Measurements from ENCODE around the gene BCR.

The BCR gene

DNA sequence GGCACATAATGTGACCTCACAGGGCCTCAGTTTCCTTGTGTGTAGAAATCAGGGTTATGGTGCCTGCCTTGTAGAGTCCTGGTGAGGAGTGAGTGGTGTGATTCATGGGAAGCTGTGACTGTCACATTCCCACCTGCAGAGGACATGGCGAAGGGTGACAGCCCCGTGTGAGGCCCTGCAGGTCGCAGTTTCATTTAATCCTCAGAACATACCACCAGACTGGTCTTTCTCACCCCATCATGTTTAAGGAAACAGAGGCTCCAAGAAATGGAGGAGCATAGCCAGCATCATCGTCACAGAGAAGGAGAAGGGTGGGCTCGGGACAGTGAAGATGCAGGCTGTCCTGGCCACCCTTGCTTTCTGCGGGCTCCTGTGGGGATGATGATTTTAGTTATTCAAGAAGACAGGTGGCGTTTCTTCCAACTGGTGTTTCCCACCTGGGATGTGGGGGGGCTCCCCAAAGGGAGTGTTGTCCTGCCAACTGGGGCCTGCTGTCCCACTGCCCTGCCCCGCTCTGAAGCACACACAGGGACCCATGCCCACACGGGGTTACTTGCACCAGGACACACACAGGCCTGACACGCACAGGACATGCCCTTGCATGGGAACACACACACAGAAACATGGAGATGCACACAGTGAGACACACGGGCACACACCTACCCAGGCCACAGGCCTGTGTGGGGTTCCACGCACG lies 100.2 kb downstream of the BCR start:
- DNase-seq: no peak

DNA sequence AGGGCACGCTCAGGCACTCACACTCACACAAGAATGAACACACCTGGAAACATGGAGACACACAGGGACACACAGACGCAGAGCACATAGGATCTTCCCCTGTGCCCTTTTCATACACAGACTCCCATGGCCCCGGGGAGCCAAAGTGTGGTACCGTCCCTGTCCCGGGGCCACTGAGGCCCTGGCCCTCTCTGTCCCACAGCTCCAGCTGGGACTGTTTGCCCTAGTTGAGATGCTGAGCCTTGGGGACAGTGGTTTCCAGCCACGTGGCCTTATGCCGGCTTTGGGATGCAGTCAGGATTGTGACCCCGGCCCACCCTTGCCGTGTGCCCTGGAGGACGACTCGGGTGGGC lies 100.7 kb downstream of the BCR start:
- no peak for DNase-seq

DNA sequence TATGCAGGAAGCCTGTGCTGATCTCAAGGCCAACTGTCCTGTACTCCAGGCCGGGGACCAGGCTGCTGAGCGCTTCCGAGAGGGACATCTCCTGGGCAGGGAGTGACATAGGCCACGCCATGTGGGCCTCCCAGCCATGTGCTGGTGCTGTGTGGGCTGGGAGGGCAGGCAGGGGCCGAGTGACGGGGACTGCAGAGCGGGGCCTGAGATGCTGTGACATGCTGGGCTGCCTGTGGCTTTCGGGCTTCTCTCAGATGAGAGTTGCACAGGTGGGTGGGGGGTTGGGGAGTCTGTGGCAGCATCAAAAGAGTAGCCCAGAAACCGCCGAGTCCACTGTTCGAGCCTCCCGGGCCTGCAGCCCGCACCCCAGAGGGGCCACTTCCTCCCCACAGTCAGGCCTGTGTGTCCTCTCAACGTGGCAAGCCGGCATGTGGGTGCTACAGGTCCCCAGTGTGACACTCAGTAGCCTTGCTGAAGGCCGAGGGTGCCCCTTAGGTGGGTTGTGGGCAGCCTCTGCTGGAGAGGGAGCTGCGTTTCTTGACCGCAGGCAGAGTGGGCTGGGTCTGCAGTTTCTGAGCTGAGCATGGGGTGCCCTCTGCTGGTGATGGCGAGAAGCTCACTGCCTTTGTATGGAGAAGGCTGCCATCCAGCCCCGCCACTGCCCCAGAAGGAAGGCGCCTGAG lies 101.2 kb downstream of the BCR start:
- peak; percentile 46 for DNase-seq

DNA sequence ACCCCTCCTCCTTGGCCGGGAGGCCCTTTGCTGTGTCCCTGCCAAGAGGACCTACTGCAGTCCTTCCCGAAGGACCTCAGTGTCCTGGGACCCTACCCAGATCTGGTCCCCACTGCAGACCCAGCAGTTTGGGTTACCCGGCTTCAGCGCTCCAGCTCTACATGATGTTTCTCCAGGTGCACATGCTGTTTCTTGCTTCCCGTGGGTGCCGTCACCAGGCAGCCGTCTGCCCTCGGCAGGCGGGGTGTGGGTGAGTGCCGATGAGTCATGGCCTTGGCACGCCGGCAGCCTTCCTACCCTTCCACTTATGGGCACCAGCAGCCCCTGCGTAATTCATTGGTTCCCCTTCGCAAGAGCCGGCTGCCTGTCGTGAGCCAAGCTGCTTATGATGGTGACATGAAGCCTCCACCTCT lies 101.8 kb downstream of the BCR start:
- no peak for DNase-seq

DNA sequence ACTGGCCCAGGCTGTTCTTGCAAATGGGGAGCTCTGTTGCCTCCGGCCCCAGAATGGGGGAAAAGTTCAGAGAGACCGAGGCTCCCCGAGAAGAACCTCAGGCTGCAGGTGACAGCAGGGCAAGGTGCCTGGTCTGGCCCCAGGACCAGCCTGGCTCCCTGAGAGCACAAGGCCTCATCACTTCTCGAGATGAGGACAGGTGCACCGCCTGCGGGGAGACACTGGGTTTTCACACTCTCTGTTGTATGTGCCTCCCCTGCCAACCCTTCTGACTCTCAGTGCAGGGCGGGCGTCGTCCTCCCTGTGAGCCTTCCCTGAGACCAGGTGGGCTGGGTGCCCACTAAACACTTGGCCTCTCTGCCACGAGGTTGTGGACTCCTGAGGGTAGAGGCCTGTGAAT lies 102.2 kb downstream of the BCR start:
- no peak for DNase-seq

DNA sequence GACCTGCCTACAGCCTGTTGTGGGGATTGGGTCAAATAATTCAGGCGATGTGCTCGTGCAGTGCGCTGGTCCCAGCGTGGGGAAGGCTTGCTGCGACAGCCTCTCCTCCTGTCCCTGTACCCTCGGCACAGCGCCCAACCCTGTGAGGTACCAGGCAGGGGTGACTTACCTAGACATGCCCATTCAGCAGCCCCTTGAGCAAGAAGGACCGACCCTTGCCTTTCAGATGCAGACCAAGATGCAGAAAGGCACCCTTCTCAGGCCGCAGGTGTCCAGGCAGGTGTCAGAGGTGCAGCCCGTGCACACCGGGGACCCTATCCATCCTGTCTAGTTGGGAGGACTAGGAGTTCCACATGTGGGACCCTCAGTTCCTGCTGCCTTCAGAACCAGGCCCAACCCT lies 102.7 kb downstream of the BCR start:
- DNase-seq: no peak

DNA sequence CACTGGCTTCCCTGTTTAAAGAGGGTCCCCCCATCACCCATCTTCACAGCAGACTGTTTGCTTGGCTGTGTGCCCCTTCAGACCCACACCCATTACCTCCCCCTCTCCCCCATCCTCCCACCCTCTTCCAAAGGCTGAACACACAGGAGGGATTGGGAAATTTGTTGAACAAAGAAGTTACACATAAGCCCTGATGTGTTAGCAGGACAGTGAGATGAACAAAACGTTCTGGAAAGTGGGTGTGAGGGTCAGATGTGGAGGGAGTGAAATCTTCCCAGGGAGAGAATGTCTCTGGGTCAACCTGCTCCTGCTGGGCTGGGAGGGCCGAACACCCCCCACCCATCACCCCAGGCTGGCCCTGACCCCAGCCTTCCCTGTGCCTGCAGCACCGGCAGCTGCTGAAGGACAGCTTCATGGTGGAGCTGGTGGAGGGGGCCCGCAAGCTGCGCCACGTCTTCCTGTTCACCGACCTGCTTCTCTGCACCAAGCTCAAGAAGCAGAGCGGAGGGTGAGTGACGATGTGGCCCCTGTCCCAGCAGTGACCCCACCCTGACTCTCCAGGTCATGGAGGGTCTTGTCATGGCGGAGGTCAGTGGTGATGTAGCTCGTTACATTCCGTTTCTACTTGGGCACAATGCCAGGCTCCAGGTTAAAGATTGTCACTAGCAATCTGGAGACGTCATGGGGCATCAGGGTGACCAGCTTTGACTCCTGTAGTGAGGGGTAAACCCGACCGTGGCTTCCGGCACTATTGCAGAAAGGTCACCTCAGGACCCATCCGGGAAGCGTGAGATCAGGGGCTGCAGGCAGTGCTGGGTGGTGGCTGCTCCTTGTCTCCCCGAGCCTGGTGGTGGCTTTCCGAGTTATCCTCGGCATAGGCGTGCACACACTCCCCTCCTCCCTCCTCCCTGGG lies 103.5 kb downstream of the BCR start:
- DNase-seq: no peak

DNA sequence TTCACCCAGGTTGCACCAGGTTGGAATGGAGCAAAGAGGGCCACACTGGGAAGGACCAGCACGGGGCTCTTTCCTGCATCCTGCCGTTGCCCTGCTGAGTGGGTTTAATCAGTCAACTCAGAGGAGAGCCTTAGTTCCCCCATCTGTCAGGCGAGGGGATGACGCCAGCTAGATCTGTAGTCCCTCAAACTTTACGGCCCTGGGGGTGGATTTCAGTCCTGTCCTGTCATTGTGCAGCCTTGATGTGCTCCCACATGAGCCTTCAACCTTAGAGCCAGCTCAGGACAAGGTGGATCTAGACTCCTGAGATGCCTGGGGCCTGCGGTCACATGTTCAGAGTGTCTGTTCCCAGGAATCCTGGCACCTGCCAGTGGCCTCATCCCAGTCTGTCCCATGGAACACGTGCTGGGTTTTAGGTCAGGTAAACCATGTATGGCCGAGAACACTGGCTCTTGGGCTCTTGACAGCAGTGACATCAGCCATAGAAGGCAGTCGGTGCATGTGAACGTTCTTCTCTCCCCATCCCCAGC lies 104.3 kb downstream of the BCR start:
- DNase-seq: no peak

DNA sequence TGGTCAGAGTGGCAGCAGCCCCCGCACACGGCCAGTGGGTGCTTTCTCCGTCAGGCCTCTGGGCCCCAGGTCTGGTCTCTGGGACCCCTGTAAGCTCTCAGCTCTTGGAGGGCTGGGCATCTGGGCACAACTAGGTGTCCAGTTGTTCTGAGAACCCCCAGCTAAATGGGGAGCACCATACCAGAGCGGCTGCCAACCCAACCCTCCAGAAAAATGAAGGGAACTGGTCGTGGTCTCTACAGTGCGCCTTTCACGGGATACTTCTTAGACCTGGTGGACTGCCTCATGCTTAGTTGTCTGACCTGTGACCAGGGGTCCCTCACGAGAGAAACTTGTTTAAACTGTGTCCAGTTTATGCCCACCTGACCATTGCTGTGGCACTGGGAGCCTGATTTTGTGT lies 104.9 kb downstream of the BCR start:
- DNase-seq: no peak

DNA sequence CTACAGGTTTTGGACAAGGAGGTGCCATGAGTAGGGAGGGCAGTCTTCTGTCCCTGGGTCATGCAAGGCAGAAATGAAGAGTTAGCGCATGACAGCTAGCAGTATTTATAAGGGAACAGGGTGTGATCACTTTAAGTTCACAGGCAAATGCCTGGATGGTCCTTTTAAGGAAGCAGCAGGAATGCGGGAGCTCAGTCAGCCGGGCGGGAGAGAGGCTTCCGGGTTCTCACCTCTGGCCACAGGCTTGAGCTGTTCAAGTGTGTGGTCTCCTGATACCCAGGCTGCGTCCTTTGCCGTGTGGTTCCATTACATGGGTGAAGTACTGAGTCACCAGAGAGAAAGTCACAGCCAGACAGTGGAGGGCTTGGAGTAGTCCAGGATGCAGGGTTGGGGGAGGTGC lies 105.4 kb downstream of the BCR start:
- DNase-seq: no peak

DNA sequence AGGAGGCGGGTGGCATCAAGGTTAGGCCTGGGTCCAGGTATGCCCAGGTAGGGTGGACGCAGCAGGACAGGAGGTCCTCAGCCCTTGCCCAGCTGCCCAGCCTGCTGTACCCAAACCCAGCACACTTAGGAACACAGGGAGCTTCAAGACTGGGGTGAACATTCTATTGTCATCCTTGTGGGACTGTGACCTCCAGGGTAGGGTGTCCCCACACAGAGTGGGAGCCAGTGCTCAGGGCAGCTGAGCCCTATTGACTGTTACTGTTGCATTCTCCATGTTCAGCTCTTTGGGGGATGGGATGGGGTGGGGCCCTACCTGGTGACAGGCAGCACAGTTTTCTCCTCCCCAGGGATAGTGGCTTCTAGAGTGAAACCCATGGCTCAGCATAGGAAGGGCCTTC lies 106.0 kb downstream of the BCR start:
- no peak for DNase-seq

DNA sequence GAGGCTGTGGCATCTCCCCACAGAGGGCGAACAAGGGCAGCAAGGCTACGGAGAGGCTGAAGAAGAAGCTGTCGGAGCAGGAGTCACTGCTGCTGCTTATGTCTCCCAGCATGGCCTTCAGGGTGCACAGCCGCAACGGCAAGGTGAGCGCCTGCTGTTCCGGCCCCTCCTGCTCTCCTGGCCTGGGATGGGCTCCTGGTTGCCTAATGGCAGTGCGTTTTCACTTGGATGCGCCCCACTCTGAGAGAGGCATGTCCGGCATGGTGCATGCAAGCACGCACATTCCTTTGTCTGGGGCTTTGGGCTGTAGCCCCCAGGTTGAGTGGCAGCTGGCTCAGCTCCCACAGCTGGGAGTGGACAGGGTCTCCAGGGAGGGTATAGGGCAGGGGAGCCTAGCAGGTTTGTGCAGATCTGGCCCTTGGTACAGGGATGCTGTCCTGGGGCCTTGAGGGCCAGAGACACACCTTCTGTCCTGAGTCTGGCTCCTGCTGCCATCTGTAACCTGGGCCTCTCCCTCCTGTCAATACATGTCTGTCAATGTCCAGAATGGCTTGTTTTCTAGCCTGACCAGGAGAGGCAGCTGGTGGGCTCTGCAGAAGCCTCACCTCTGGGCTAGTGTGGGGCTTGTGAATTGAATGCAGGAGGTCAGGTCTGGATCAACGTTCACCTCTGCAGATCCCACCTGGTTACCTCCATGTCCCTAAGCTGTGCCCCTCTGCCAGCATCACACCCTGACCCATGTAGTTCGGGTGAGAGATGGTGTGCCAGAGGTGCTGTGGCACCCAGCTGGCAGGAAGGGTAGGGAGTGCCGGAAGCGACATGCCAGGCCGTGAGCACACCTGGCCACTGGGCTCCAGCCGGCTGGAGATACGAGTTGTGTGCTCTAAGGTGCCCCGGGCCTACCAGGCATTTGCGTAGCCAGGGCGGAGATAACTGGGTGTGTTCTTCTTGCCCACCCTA lies 107.1 kb downstream of the BCR start:
- DNase-seq: no peak

DNA sequence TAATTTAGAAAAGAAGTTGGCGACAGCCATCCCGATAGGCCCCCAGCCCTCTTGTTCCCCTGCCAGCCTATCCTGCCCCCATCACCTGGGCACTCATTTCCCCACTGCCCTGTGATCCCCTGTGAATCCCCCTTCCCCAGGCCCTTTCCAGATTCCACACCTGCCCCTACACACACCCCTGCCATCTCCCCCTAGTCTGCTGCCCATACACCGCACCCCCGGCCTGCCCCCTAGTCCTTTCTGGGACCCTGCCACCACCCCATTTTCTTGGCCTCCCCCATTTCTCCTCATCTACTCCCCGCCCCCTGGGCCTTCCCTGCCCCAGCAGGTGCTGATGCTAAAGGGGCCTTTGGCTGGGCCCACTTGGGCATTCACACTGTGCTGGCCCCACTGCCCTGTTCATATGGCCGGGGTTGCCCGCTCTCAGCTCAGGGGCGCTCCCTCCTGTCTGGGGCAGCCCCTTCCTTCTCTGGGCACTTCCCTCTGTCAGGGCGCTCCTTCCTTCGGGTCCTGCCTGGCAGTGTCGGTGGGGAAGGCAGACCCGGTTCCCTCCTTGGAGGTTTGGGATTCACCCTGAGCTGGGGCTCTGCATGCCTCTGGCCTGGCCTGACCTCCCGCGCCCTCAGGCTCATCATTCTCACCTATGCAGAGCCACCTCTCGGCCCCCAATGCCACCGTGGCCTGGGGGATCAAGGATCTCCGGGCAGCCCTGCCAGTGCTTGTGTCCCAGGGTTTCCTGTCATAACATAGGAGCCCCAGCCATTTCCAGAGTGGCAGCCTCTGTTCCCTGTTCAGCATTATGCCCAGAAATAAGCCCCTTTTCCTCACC lies 108.2 kb downstream of the BCR start:
- DNase-seq: no peak

DNA sequence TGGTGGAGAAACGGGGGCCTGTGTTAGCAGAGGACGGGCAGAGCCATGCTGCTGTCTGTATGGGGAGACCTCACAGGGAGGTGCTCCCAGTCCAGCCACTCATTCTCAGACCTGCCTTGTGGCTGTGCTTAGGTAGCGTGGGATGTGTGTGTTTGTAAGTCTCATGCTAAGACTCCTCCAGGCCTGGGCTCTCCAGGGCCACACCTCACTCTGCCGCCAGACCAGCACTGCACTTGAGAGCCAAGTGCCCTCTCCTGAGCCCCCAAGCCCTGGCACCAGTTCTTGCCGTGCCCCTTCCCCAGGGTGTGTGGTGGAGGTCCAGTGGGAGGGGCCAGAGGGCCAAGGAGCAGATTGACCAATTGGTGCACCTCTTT lies 108.8 kb downstream of the BCR start:
- DNase-seq: no peak

DNA sequence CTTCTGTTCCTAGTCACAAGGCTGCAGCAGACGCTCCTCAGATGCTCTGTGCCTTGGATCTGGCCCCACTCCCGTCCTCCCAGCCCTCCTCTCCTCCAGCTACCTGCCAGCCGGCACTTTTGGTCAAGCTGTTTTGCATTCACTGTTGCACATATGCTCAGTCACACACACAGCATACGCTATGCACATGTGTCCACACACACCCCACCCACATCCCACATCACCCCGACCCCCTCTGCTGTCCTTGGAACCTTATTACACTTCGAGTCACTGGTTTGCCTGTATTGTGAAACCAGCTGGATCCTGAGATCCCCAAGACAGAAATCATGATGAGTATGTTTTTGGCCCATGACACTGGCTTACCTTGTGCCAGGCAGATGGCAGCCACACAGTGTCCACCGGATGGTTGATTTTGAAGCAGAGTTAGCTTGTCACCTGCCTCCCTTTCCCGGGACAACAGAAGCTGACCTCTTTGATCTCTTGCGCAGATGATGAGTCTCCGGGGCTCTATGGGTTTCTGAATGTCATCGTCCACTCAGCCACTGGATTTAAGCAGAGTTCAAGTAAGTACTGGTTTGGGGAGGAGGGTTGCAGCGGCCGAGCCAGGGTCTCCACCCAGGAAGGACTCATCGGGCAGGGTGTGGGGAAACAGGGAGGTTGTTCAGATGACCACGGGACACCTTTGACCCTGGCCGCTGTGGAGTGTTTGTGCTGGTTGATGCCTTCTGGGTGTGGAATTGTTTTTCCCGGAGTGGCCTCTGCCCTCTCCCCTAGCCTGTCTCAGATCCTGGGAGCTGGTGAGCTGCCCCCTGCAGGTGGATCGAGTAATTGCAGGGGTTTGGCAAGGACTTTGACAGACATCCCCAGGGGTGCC lies 109.8 kb downstream of the BCR start:
- DNase-seq: no peak

DNA sequence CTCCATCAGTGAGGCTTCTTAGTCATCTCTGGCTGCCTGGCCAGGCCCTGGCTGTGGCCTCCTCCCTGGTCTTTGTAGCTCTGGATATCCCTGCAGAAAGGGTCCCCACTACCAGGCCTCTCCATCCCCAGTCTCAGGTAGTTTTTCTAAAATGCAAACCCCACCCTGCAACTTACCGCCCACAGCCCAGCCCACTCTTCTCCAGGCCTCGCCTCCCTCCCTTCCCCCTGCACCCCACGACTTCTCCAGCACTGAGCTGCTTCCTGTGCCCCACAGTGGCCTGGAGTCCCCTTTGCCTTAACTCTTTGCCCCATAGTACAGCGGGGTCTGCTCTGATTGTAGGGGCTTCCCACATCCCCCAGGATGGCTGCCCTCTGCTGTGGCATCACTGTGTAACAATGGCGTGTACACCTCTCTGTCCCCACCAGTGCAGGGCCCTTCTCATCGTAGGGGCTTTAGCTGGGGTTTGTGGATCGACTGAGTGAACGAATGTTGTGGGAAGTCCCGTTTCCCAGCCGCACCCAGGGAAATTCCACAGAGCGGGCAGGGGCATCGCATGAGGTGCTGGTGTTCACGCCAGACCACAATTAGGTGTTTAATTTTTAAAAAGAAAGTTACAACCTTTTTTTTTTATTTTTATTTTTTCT lies 111.6 kb downstream of the BCR start:
- DNase-seq: no peak

DNA sequence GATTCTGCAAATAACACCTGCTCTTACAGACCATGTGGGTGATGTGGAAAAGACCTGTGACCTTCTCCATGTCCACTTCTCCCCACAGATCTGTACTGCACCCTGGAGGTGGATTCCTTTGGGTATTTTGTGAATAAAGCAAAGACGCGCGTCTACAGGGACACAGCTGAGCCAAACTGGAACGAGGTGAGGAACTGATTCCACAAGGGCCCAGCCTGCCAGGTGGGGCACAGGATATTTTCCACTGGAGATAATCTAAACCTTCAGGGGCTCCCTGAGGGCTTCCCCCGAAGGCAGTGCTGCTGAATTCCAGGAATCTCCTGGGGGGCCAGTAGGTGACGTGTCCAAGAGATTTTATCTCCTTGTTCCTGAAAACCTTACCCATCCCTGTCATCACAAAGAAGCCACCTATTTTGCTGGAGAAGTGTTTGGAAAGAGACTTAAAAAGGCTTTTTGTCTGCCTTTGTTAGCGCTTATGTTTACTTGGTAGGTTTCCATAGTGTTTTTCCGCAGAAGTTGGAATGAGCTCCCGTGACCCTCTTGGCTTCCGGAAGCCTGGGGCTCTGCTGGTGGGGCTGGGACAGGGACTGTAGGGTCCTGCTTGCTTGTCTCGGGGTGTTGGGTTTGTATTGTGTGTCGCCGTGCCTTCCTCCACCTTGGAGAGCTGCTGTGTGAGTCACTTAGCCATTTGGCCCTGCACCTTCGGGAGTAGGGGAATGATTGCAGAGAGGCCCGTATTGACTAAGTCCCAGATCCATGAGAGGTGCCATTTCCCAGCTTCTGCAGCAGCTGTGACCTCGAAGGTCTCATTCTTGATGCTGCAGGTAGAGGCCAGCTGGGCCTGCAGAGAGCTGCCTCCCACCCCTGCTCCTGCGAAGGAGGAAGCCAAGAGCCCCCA lies 112.4 kb downstream of the BCR start:
- no peak for DNase-seq

DNA sequence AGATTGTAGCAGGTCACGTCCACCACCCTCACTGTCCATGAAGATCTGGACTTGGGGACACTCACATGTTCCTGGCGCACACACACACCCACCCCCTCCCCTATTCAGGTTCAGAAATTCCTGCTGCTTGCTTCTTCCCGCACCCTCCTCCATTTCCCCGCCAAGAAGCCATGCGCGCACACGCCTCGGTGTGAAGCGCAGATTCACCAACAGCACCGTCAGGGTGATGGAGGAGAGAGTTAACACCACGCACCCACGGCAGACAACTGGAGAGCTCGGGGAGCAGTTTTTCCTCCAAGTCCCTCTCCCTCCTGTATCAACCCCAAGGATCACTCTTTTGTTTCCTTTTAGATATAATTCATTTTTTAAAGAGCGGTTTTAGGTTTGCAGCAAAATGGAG lies 113.4 kb downstream of the BCR start:
- DNase-seq: no peak

DNA sequence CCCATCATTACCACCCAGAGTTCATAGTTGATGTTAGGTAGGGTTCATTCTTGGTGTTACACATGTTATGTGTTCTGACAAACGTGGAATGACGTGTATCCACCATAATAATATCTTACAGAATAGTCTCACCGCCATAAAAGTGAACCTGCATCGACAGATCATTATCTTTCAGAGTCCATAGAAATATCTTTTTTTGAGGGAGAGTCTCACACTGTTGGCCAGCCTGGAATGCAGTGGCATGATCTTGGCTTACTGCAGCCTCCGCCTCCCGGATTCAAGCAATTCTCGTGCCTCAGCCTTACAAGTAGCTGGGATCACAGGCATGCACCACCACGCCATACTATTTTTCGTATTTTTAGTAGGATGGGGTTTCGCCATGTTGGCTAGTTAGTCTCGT lies 113.9 kb downstream of the BCR start:
- no peak for DNase-seq
